NCI-H1105 treated with DMSO at 0.1 percent for 48 hours (cell line): ENCODE measurements around the gene ATP1A2.

Experiments used
- DNase-seq: peaks from one replicate; lab custom pipeline; 2025; lab: John Stamatoyannopoulos, UW

ATP1A2 gene

DNA sequence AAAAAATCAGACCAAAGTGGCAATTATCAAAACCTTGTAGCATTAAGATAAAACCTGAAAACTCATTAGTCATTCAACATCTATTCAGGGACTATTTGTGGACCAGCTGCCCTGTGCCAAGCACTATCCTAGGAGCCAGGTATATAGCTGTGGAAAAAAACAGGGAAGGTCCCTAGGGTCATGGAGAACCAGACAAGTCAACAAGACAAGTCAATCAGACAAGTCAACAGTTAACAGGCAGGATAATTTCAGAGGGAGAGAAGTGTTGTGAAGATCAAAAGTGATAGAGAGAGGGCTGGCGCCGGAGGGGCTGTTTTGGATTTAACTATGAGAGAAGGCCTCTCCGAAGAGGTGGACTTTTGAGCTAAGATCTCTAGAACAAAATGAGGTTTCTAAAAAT lies 32.6 kb downstream of the ATP1A2 start:
- no peak for DNase-seq

DNA sequence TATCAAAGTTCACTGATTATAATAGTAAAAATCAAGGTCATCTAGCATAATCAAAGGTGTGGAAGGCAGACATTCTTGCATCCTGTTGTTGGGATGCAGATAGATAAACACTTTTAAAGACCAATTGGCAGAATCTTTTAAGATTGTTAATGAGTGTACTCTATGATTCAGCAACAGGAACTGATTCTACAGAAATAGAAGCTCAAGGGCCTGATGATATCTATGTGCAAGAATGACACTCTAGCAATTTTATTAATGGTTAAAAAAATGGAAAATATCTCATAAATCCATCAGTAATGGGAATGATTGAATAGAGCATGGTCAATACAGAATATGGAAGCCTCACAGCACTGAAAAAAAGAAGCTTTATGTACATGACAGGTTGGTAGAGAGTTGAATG lies 33.7 kb downstream of the ATP1A2 start:
- no peak for DNase-seq

DNA sequence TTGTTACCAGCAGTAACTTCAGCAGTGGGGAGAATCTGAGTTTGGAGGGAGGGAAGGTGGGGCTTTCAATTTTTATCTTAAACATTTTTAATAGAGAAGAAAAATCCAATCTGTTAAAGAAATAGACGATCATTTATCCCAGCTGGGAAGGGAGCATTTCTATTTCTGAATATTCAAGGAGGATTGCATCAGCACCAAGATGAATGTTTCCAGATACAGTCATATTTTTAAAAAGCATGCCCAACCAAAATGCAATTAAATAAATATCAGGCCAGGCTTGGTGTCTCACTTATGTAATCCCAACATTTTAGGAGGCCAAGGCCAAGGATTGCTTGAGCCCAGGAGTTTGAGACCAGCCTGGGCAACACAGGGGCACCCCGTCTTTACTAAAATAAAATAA lies 34.2 kb downstream of the ATP1A2 start:
- no peak for DNase-seq

DNA sequence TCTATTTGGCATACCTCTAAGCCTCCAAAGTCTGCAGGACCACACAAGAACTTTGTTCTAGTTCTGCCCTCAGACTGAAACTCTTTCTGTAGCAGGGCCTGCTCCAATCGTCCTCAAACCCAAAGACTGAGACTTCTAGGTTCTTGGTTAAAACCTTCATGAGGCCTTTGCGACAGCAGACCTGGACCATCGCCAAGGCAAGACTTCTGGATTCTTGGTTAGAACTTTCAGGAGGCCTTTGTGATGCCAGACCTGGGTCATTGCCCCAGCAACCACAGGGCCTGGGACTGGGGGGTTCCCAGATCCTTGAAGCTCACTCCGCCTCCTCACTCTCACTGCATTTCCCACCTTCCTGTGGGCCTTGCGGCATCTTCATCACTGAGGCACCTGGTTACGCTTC lies 35.7 kb downstream of the ATP1A2 start, which contains the start of gene ATP1A4:
Gene ATP1A4, plus strand, starts transcription at position 301 of the 400 bp plus-strand sequence. CDS start 438 bp downstream, outside the sequence.
- DNase-seq: no peak

DNA sequence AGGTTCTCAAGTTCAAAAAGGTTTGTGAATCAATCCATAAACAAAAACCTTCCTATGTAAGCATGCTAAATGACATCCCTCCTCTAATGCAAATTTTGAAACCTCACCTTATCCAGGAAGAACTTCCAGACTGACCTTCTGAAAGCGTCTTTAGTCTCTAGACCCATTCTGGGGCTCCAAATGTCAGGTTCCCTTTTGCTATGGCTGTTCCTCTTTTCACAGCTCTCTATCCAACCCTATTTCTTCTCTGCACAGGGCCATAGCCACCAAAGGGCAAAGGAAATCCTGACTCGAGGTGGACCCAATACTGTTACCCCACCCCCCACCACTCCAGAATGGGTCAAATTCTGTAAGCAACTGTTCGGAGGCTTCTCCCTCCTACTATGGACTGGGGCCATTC lies 39.2 kb downstream of the ATP1A2 start:
- DNase-seq: no peak

DNA sequence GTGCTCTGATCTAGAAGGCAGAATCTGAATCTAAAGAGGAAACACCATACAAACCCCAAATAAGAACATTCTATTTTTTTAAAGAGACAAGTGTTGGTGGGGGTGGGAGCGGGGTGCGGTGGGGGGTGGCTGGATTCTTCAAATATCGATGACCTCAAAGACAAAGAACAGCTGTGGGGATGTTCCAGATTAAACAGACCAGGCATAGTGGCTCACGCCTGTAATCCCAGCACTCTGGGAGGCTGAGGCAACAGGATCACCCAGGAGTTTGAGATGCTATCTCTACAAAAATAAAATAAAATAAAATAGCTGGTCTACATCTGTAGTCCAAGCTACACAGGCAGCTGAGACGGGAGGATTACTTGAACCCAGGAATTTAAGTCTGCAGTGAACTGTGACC lies 40.8 kb downstream of the ATP1A2 start:
- DNase-seq: no peak

DNA sequence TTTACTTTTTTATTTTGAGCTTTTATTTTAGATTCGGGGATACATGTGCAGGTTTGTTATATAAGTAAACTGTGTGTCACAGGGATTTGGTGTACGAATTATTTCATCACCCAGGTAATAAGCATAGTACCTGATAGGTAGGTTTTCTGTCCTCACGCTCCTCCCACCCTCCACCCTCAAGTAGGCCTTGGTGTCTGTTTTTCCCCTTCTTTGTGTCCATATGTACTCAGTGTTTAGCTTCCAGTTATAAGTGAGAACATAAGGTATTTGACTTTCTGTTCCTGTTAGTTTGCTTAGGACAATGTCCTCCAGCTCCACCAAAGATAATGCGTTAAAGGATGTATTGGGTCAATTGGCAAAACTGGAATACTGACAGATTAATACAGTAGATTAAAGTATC lies 41.6 kb downstream of the ATP1A2 start:
- DNase-seq: no peak

DNA sequence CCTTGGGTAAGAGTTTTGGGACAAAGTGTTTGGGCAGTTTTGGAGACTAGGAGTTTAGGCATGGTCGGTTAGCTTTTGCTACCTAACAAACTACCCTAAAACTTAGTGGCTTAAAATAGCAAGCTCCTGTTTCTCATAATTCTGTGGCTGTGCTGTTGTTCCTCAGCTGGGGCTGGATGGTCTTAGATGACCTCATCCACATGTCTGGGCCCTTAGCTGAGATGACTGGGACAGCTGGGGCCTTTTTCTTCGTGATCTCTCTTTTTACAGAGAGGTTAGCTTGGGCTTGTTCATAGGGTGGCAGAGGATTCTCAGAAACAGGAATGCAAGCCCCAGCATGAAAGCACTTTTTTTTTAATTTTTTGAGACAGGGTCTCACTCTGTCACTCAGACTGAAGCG lies 42.5 kb downstream of the ATP1A2 start:
- DNase-seq: no peak

DNA sequence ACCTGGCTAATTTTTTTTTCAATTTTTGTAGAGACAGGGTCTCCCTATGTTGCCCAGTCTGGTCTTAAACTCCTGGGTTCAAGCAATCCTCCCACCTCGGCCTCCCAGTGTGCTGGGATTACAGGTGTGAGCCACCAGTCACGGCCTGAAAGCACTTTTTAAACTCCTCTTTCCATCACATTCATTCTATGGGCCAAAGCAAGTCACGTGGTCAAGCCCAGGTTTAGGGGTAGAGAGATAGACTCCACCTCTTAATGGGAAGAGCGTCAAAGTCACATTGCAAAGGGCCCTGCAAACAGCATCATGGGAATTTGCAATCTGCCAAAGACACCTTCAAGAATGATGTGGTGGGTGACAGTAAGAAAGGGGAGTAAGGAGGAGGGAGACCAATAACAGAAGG lies 43.0 kb downstream of the ATP1A2 start:
- no peak for DNase-seq

DNA sequence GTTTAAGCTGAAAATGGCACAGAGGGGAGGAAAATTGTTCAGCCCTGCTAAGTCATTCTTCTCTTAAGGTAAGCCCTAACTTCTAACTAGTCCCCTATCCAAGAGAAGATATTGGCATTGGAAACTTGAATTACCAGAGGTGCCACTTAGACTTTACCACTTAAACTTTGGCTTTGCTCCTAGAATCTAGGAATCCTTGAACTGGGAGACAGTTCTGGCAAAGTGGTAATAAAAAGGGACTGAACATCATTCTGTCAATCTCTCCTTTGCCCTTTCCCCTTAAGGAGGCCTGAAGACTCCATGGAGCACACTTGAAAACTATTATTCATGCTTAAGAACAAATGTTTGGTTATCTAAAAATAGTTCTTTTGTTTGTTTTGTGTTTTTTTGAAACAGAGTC lies 44.3 kb downstream of the ATP1A2 start:
- DNase-seq: no peak

DNA sequence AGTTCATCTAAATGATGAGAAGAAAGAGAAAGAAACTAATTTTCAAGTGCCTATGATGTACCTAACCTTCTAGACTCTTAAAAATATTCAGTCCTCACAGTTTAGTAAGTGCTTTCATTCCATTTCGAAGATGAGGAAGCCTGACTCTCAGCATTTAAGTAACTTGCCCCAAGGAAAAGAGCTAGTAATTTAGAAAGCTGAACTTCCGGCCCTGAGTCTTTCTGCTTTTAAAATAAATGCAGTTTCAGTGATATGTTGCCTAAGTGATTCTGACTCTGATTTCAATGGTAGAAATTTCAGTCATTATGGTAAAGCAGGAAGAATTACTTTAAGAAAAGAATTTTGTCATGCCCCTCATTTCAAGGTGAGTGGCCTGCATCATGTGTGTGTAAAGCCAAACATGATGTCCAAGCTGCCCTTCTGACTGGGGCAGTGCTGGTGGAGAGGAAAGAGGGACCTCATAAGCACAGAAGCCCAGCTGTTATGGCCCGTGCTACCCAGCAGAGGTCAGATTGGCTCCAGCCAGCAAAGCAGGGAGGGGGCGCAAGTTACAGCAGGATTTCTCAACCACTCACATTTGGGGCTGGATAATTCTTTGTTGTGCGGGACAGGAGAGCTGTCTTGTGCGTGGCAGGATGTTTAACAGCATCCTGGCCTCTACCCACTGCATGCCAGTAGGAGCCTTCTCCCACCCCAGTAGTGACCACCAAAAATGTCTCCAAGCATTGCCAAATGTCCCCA lies 46.6 kb downstream of the ATP1A2 start:
- no peak for DNase-seq

DNA sequence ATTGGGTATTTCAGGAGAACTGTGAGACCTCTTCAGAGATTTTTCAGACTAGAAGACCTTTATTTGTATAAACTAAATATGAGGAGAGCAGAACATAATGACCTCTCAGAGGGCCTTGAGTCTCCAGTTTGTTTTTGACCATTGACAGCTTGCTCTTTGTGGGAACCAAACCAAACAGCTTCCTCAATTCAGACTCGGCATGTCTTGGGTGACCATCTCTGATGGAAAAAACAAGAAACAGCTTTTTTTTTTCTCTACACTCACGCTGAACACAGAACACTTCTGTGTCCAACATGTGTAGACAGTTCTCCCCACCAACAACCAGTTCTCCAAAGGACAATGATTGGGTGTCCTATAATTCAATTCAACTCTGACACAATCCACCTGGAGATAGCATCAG lies 47.4 kb downstream of the ATP1A2 start:
- no peak for DNase-seq

DNA sequence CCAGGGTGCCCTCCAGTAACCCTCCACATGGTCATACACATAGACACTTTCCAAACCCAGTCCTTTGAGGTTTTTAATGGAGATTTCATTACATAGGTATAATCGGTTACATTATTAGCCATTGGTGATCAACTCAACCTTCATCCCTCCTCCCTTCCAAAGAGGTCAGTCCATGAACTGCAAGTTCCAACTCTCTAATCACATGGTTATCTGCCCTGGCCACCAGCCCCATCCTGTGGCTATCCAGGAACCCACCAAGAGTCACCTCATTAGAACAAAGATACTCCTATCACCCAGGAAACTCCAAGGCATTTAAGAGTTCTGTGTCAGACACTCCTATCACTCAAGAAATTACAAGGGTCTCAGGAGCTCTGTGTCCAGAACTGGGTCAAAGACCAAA lies 48.1 kb downstream of the ATP1A2 start:
- no peak for DNase-seq

DNA sequence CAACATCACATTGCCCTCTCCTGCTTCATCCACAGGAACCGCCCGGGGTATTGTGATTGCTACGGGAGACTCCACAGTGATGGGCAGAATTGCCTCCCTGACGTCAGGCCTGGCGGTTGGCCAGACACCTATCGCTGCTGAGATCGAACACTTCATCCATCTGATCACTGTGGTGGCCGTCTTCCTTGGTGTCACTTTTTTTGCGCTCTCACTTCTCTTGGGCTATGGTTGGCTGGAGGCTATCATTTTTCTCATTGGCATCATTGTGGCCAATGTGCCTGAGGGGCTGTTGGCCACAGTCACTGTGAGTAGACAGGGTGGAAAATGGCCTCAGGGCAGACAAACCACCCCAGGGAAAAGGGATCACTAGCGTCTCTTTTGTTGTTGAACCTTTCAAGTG lies 48.6 kb downstream of the ATP1A2 start:
- no peak for DNase-seq

DNA sequence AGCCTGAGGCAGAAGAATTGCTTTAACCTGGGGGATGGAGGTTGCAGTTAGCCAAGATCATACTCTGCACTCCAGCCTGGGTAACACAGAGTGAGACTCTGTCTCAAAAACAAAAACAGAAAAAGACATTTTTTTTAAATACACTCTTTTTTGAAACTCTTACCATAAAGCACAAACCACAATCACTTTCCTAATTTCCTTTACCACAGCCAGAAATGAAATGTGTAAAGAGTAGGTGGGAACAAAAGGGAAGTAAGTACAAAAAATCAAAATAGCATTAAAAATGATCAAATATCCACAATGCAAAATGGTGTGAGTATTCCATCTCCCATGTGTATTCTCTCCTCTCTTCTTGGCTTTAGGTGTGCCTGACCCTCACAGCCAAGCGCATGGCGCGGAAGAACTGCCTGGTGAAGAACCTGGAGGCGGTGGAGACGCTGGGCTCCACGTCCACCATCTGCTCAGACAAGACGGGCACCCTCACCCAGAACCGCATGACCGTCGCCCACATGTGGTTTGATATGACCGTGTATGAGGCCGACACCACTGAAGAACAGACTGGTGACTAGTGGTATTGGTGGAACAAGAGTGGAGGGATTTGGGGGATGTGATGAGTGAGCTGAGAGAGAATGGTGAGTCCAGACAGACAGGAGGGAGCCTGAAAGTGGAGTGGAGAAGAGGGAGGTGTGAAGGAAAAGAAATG lies 50.8 kb downstream of the ATP1A2 start:
- no peak for DNase-seq

DNA sequence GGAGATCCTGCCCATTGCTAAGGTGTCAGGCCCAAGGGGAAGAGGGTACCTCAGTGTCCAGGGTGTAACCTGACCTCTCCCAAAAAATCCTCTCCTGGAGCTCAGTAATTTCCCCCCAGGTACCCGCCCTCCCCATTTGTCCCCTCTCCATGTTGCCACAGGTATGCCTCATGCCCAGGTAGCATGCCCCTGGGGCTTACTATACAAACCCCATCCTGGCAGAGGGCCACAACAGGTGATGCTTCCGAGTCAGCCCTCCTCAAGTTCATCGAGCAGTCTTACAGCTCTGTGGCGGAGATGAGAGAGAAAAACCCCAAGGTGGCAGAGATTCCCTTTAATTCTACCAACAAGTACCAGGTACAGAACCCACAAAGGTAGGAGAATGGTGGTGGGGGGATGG lies 51.5 kb downstream of the ATP1A2 start:
- DNase-seq: no peak

DNA sequence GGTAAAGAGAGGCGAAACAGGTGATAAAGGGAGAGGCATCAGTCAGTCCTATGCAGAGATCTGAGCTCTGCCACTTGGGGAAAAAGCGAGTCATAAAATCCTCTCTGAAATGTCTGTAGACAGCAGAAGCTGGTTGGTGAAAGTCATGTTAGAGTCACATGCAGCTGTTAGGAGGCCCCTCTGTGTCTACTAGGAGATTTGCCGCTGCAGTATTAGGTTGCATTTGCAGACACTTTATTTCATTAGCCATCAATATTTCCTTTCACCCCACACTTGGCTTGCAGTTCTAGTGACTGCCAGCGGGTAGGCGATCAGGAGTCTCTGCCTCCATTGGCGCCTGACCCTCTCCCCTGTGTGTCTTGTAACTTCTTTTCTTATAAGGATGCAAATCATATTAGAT lies 52.0 kb downstream of the ATP1A2 start:
- DNase-seq: no peak

DNA sequence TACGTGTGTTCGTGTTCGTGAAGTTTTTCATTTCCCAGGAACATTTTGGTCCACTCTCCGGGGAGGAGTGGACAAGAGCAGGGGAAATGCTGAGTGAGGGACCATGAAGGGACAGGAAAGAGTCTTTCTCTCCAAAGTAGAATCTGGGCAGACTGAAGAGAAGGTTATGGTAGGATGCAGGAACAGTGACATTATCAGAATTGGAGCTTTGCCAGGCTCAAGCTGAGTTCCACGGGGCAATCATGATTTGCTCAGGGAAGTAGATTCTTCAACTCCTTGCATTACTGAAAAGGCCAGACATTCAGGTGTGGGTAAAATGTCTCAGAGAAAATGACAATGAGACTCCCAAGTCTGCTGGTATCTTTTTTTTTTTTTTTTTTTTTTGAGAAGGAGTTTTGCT lies 52.5 kb downstream of the ATP1A2 start:
- DNase-seq: no peak

DNA sequence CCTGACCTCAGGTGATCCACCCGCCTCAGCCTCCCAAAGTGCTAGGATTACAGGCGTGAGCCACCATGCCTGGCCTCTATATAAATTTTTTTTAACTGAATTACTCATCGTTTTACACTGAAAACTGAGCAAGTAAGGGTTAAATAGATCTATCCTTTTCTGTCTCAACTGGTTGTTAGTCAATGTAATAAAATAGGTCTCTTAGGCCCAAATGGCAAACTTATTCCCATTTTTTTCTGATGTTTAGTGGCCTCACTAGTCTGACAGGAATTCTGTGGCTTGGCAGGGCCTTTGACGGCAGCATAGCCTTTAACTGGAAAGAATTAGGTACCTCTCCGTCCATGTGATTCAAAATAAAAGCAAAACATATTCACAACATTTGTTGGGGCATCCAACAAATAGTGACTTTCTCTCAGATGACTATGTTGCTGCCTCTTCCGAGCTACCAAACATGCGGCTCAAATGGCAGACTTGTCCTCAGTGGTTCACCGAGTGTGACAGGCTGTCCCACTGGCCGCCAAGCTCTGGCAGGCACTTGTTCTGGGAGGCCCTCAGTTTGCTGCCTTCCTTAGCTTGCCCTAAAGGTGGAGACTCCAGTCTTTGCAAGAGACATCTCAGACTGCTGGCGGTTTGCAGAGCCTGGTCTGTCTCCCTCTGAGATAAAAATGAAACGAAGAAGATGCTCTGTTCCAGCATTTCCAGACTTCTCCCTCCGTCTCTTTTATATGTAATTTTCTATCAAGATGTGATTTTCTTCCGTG lies 53.2 kb downstream of the ATP1A2 start:
- DNase-seq: no peak

DNA sequence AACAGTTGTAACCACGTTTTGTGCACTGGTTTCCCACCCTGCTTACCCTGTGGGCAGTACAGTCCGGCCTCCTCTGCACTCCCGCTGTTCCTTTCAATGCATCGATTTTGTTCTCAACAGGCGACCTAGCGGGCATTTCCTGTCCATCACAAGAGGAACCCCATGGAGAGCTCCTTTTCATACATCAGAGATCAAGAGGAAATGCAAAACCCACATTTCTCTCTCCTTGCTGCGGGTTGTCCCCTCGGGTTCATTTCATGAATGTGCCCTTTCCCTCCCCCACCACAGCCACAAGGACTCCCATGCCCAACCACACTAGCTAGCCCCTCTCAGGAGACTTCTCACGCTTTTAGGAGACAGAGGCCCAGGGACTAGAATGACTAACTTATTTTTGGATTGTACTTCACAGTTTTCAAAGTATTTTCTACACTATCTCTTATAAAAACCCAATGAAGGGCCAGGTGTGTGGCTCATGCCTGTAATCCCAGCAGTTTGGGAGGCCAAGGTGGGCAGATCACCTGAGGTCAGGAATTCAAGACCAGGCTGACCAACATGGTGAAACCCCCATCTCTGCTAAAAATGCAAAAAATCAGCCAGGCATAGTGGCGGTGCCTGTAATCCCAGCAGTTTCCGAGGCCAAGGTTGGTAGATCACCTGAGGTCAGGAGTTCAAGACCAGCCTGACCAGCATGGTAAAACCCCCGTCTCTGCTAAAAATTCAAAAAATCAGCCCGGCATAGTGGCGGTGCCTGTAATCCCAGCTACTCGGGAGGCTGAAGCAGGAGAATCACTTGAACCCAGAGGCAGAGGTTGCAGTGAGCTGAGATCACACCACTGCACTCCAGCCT lies 54.2 kb downstream of the ATP1A2 start:
- DNase-seq: no peak

DNA sequence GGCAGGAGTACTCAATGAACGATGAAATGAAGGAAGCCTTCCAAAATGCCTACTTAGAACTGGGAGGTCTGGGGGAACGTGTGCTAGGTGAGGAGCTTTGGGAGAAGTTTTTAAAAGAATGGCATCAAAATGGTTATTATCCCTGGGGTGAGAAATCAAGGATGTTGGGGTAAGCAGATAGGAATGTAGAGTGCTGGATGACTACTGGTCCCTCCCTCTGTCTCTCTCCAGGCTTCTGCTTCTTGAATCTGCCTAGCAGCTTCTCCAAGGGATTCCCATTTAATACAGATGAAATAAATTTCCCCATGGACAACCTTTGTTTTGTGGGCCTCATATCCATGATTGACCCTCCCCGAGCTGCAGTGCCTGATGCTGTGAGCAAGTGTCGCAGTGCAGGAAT lies 55.8 kb downstream of the ATP1A2 start:
- no peak for DNase-seq

DNA sequence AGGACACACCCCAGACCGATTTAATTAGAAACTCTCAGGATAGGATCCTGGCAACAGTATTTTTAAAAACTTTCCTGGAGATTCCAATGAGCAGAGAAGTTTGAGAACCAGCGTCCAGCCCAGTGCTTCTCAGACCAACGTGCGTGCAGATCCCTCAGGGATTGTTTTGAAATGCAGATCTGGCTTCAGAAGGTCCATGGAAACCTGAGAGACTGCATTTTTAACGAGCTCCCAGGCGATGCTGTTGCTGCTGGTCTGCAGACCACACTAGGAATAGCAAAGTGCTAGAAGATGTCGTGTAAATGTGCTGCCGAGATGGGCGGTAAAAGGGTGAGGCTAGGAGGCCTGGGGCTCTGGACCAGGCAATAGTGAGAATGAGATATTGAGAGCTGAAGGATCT lies 56.4 kb downstream of the ATP1A2 start:
- no peak for DNase-seq
